ENCODE results near the gene CTRB1.
"Not testable (repeated sequence)": the region's sequence is repeated elsewhere in the genome, so short reads cannot be mapped to it uniquely, and the experiment has no call there.

Gene CTRB1

GRCh38 chr16:75203667-75204409, 14.9 kb upstream of the CTRB1 start:
- in situ Hi-C loops (cut with MboI; ENCODE audit: low sequenced_read_pairs): no loop called here

GRCh38 chr16:75204410-75204758, 14.4 kb upstream of the CTRB1 start:
- in situ Hi-C loops (cut with MboI; ENCODE audit: low sequenced_read_pairs): no loop called here

GRCh38 chr16:75204905-75205304, 13.9 kb upstream of the CTRB1 start:
- in situ Hi-C loops (cut with MboI; ENCODE audit: low sequenced_read_pairs): not testable (repeated sequence)

GRCh38 chr16:75205438-75205837, 13.3 kb upstream of the CTRB1 start:
- in situ Hi-C loops (cut with MboI; ENCODE audit: low sequenced_read_pairs): not testable (repeated sequence)

- in situ Hi-C loops (cut with MboI; ENCODE audit: low sequenced_read_pairs): not testable (repeated sequence)
Measured at GRCh38 chr16:75205961-75206748, 12.6 kb upstream of the CTRB1 start.

GRCh38 chr16:75206749-75207451, 11.9 kb upstream of the CTRB1 start, which contains the start of gene CTRB2:
Gene CTRB2 (minus strand): TSS chr16:75207161. CDS start chr16:75207141, 20 bp downstream.
- in situ Hi-C loops (cut with MboI; ENCODE audit: low sequenced_read_pairs): no loop called here

- in situ Hi-C loops (cut with MboI; ENCODE audit: low sequenced_read_pairs): no loop called here
Measured at GRCh38 chr16:75207831-75208230, 11.0 kb upstream of the CTRB1 start.

GRCh38 chr16:75208242-75208825, 10.5 kb upstream of the CTRB1 start:
- in situ Hi-C loops (cut with MboI; ENCODE audit: low sequenced_read_pairs): no loop called here

- in situ Hi-C loops (cut with MboI; ENCODE audit: low sequenced_read_pairs): no loop called here
Measured at GRCh38 chr16:75208861-75209505, 9.8 kb upstream of the CTRB1 start.

GRCh38 chr16:75209514-75209913, 9.3 kb upstream of the CTRB1 start:
- in situ Hi-C loops (cut with MboI; ENCODE audit: low sequenced_read_pairs): not testable (repeated sequence)

GRCh38 chr16:75209944-75210343, 8.8 kb upstream of the CTRB1 start:
- in situ Hi-C loops (cut with MboI; ENCODE audit: low sequenced_read_pairs): no loop called here

GRCh38 chr16:75211286-75211685, 7.5 kb upstream of the CTRB1 start:
- in situ Hi-C loops (cut with MboI; ENCODE audit: low sequenced_read_pairs): not testable (repeated sequence)

GRCh38 chr16:75216127-75216526, 2.7 kb upstream of the CTRB1 start:
- in situ Hi-C loops (cut with MboI; ENCODE audit: low sequenced_read_pairs): no loop called here

GRCh38 chr16:75216576-75216975, 2.2 kb upstream of the CTRB1 start:
- in situ Hi-C loops (cut with MboI; ENCODE audit: low sequenced_read_pairs): no loop called here

- in situ Hi-C loops (cut with MboI; ENCODE audit: low sequenced_read_pairs): no loop called here
Measured at GRCh38 chr16:75217389-75217851, 1.4 kb upstream of the CTRB1 start.

- in situ Hi-C loops (cut with MboI; ENCODE audit: low sequenced_read_pairs): no loop called here
Measured at GRCh38 chr16:75219088-75219487, 300 bp downstream of the CTRB1 start.

GRCh38 chr16:75219838-75220237, 1.1 kb downstream of the CTRB1 start:
- in situ Hi-C loops (cut with MboI; ENCODE audit: low sequenced_read_pairs): no loop called here

- in situ Hi-C loops (cut with MboI; ENCODE audit: low sequenced_read_pairs): no loop called here
Measured at GRCh38 chr16:75222271-75222783, 3.5 kb downstream of the CTRB1 start.

- in situ Hi-C loops (cut with MboI; ENCODE audit: low sequenced_read_pairs): not testable (repeated sequence)
Measured at GRCh38 chr16:75223129-75223528, 4.3 kb downstream of the CTRB1 start.

- in situ Hi-C loops (cut with MboI; ENCODE audit: low sequenced_read_pairs): no loop called here
Measured at GRCh38 chr16:75224306-75225082, 5.7 kb downstream of the CTRB1 start.

Measured in hTERT RPE-1 (cell line).